Pancreas (tissue), 10 donors: Measurements from ENCODE around the gene SRSF1. TPM values are rescaled to one million over a fixed set of nuclear protein-coding genes. Genes with fewer than 3 reads are reported as not detected.

Source experiments
- ATAC-seq, 4 donors: fragments of 200-7000 bp; cut with Tn5 transposase; one replicate each; pipeline versions ENCODE4 v1.8.0 to v1.9.1; 2020; ENCODE audit warnings: mild to moderate bottlenecking in 4 of 4, moderate library complexity in 4 of 4
- DNase-seq, 6 donors: peaks; one replicate each; pipeline ENCODE4 v3.0.0-alpha.2; 2020
- FAIRE-seq: peaks from 2 replicates; lab custom pipeline; 2012; peaks lifted over from hg19 to GRCh38; lab: Jason Lieb, UNC
- H3K27ac ChIP-seq, 4 donors: fragments of 200-600 bp; sonication (generic); 1 replicate in 3 of 4; 2 replicates in 1 of 4; pipeline versions ENCODE4 v1.5.0 to v1.8.0; 2020
- H3K27me3 ChIP-seq, 4 donors: fragments of 200-600 bp; one replicate each; pipeline ENCODE4 v1.8.0; 2021
- H3K36me3 ChIP-seq, 3 donors: fragments of 200-600 bp; sonication (generic) in 1 of 3; one replicate each; pipeline versions ENCODE4 v1.5.0 to v1.8.0; 2020 to 2021
- H3K4me1 ChIP-seq, 3 donors: fragments of 200-600 bp; one replicate each; pipeline ENCODE4 v1.8.0; 2021
- H3K4me3 ChIP-seq, 4 donors: fragments of 200-600 bp; sonication (generic) in 2 of 4; one replicate each; pipeline versions ENCODE4 v1.5.0 to v1.8.0; 2020 to 2021
- H3K9me3 ChIP-seq, 4 donors: fragments of 200-600 bp; one replicate each; pipeline ENCODE4 v1.8.0; 2021
- CTCF ChIP-seq, 4 donors: fragments of 200-600 bp; sonication (generic) in 3 of 4; IDR thresholded peaks; one replicate each; pipeline versions ENCODE4 v1.5.0 to v1.8.0; 2021; ENCODE audit warnings: antibody characterized with exemption in 4 of 4
- WGBS, 2 donors: extraction: QIAGEN DNeasy Blood & Tissue Kit; methylation state at CpG; one replicate each; pipeline ENCODE4 v1.1.7; 2013; 5-methylcytosine and 5-hydroxymethylcytosine counted together
- intact Hi-C, 3 donors: fragments of 100-400 bp; cut with DNase I; formaldehyde crosslinking; loops; one replicate each; pipeline versions ENCODE4 v1.11.1 to v1.14.2; 2022
- polyA plus RNA-seq, 2 donors: library from polyadenylated mRNA; stranded (reverse); fragments of 200-250 nt; gene quantifications; one replicate each; pipeline ENCODE4 v1.2.3, GENCODE V29; 2013
- total RNA-seq, 6 donors: library from RNA; stranded (reverse); fragmentation: NEBNext Ultra II Directional in 4 of 6; extraction: Animal tissue kit (Norgen Biotek cat#: 25700) in 4 of 6; gene quantifications; one replicate each; pipeline versions ENCODE4 v1.2.1 to v1.2.4, GENCODE V29; 2021 to 2023
- donor health status: healthy with polysubstance abuse.
- donor health status: DM: no; HTN: no; CAD: no; lungs with moderate emphysema.
- donor health status: DM: no; HTN: no; CAD: no.
- donor health status: control.
- donor health status: control.
- donor health status: Bipolar disorder and iron deficiency.
- donor health status: DM: yes; HTN: yes; CAD: no.
- donor health status: DM: no; HTN: no; CAD: no.
- donor health status: DM: no; HTN: no; CAD: no.
- donor health status: DM: yes; HTN: yes; CAD: no.

SRSF1 gene
- total and polyA plus RNA-seq, 8 donors: 37.5 to 95.2 (median 67.2) TPM

- DNase-seq (peak in 1 of 6 donors; percentile 44), ATAC-seq (no peak), FAIRE-seq (no peak)
- Histone ChIP-seq H3K27ac (peak overlapping the region; percentile 82 to 95 (median 93)), H3K36me3 (no peaks in the 10 kb centered on the region), H3K9me3 (no peaks in the 10 kb centered on the region), H3K4me1 (peaks cover 0 to 15% (median 0%) of the 10 kb centered on the region in 3 donors), H3K4me3 (peak overlapping the region in 3 of 4 donors; percentile 71 to 86 (median 86)), H3K27me3 (no peaks in the 10 kb centered on the region)
- 67 to 74% methylated on average over 13 of the region's 13 CpGs for WGBS, 2 donors
- no peak for TF ChIP-seq CTCF (IDR thresholded peaks at IDR 0.05)
- intact Hi-C loops: loop anchor here in 1 of 3 donors (10.0 kb wide), 1 partner anchor 59 kb away; no protein-coding TSS in a partner anchor
Measured at GRCh38 chr17:57953705-57954396, 53.2 kb downstream of the SRSF1 start.

Other genes with a start within 250 kb of the SRSF1 start
- gene MRPS23, start 157.2 kb downstream of the SRSF1 start, total RNA-seq: 10 to 100 TPM; 12.7 to 25.4 (median 15.5) TPM
- 10 to 100 TPM in 1 of 2 donors, 1 to 10 TPM in 1; 5.8 to 15.8 TPM for gene MRPS23, start 157.2 kb downstream of the SRSF1 start, polyA plus RNA-seq
- gene CUEDC1, start 51.8 kb downstream of the SRSF1 start, total RNA-seq: 10 to 100 TPM; 16.5 to 22.5 (median 21.2) TPM
- 10 to 100 TPM; 26.4 to 30.4 TPM for gene CUEDC1, start 51.8 kb downstream of the SRSF1 start, polyA plus RNA-seq
- gene VEZF1, start 19.0 kb downstream of the SRSF1 start, total RNA-seq: 10 to 100 TPM; 20.1 to 41.6 (median 25.8) TPM
- gene VEZF1, start 19.0 kb downstream of the SRSF1 start, polyA plus RNA-seq: 10 to 100 TPM; 11.7 to 21.0 TPM
- gene DYNLL2, start 76.2 kb upstream of the SRSF1 start, total RNA-seq: 10 to 100 TPM; 10.7 to 17.9 (median 12.5) TPM
- 10 to 100 TPM; 13.8 to 20.5 TPM for gene DYNLL2, start 76.2 kb upstream of the SRSF1 start, polyA plus RNA-seq
- not detected for gene OR4D1, start 141.1 kb upstream of the SRSF1 start, total RNA-seq
- gene OR4D1, start 141.1 kb upstream of the SRSF1 start, polyA plus RNA-seq: not detected
- not detected for gene OR4D2, start 159.7 kb upstream of the SRSF1 start, total RNA-seq
- gene OR4D2, start 159.7 kb upstream of the SRSF1 start, polyA plus RNA-seq: not detected
- not detected for gene EPX, start 185.5 kb upstream of the SRSF1 start, total RNA-seq
- not detected for gene EPX, start 185.5 kb upstream of the SRSF1 start, polyA plus RNA-seq
- gene MKS1, start 212.0 kb upstream of the SRSF1 start, total RNA-seq: 10 to 100 TPM in 2 of 6 donors, 1 to 10 TPM in 4; 5.8 to 16.0 (median 7.3) TPM
- 10 to 100 TPM; 12.7 to 16.1 TPM for gene MKS1, start 212.0 kb upstream of the SRSF1 start, polyA plus RNA-seq
- not detected for gene LPO, start 231.3 kb upstream of the SRSF1 start, total RNA-seq
- under 1 TPM; 0.08 to 0.23 TPM for gene LPO, start 231.3 kb upstream of the SRSF1 start, polyA plus RNA-seq